Spleen (tissue), 7 donors: ENCODE measurements around the gene OS9.

Experiments used
- POLR2A ChIP-seq, 3 donors: fragments of 450-650 bp; IDR thresholded peaks; one replicate each; pipeline ENCODE4 v1.5.1; 2017; ENCODE audit warnings: antibody characterized with exemption in 3 of 3, mild to moderate bottlenecking in 1 of 3
- POLR2AphosphoS5 ChIP-seq, 3 donors: sonication (generic); formaldehyde crosslinking; IDR thresholded peaks; one replicate each; pipeline ENCODE4 v1.5.1; 2017; ENCODE audit warnings: antibody characterized with exemption in 3 of 3
- TF ChIP-seq, protein P1 (sequence below), 11 experiments: fragments of 200-600 bp in 7 of 11; fragments of 450-650 bp in 4 of 11; sonication (generic) in 4 of 11; IDR thresholded peaks in 8 of 11; conservative IDR thresholded peaks in 3 of 11; 1 replicate in 7 of 11; 2 replicates in 4 of 11; pipeline versions ENCODE4 v1.4.0 to v1.8.0; 2016 to 2021; ENCODE audit warnings: antibody characterized with exemption in 11 of 11, inconsistent platforms in 4 of 11, mild to moderate bottlenecking in 1 of 11
- donor health status: DM: no; HTN: no; CAD: no; lungs with moderate emphysema.
- donor health status: DM: no; HTN: no; CAD: no.
- donor health status: DM: no; HTN: no; CAD: no.

DNA sequence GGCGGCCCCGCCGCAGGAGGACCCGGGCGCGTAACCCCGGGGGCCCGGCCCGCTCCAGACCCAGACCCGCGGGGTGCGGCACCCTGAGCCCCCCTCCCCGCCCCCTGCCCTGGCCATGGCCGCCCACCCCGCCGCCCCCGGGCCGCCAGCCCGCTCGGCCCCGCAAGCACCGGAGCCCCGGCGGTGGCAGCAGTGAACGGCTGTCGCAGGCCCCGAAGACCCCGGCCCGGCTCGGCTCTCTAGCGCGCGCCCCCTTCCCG is 61.2 kb downstream of the OS9 start:
- TF ChIP-seq, protein P1, sequence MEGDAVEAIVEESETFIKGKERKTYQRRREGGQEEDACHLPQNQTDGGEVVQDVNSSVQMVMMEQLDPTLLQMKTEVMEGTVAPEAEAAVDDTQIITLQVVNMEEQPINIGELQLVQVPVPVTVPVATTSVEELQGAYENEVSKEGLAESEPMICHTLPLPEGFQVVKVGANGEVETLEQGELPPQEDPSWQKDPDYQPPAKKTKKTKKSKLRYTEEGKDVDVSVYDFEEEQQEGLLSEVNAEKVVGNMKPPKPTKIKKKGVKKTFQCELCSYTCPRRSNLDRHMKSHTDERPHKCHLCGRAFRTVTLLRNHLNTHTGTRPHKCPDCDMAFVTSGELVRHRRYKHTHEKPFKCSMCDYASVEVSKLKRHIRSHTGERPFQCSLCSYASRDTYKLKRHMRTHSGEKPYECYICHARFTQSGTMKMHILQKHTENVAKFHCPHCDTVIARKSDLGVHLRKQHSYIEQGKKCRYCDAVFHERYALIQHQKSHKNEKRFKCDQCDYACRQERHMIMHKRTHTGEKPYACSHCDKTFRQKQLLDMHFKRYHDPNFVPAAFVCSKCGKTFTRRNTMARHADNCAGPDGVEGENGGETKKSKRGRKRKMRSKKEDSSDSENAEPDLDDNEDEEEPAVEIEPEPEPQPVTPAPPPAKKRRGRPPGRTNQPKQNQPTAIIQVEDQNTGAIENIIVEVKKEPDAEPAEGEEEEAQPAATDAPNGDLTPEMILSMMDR (IDR thresholded peaks at IDR 0.05 in 8 of 11, conservative IDR thresholded peaks at IDR 0.05 in 3 of 11), result no peak
- no peak for TF ChIP-seq POLR2AphosphoS5 (IDR thresholded peaks at IDR 0.05)
- TF ChIP-seq POLR2A (IDR thresholded peaks at IDR 0.05), result no peak
